Measurements from ENCODE around the gene RAB4B.
"Not testable (repeated sequence)": the region's sequence is repeated elsewhere in the genome, so short reads cannot be mapped to it uniquely, and the experiment has no call there.

Gene RAB4B

GRCh38 chr19:40781140-40781539, 3.1 kb downstream of the RAB4B start:
- no peak for DNase-seq

GRCh38 chr19:40783711-40784110, 5.7 kb downstream of the RAB4B start:
- DNase-seq: no peak

GRCh38 chr19:40784146-40784545, 6.1 kb downstream of the RAB4B start:
- DNase-seq: not testable (repeated sequence)

GRCh38 chr19:40785526-40785925, 7.5 kb downstream of the RAB4B start:
- no peak for DNase-seq

GRCh38 chr19:40786060-40787037, 8.3 kb downstream of the RAB4B start:
- DNase-seq: no peak

- no peak for DNase-seq
These were observed 13.3 kb downstream of the RAB4B start for GRCh38 chr19:40791349-40791748.

GRCh38 chr19:40791996-40792395, 13.9 kb downstream of the RAB4B start:
- no peak for DNase-seq

- DNase-seq: no peak
These were observed 19.3 kb downstream of the RAB4B start for GRCh38 chr19:40797166-40797962.

GRCh38 chr19:40797963-40798682, 20.1 kb downstream of the RAB4B start:
- peak; percentile 92 for DNase-seq

GRCh38 chr19:40798683-40799557, 20.9 kb downstream of the RAB4B start, which contains the start of gene EGLN2:
TSS of gene EGLN2 (plus strand) at chr19:40799191. CDS start at chr19:40800573, 1,382 bp downstream.
- DNase-seq: peak; percentile 76

- no peak for DNase-seq
These were observed 21.7 kb downstream of the RAB4B start for GRCh38 chr19:40799558-40800338.

- DNase-seq: no peak
These were observed 22.4 kb downstream of the RAB4B start for GRCh38 chr19:40800339-40800996.

GRCh38 chr19:40800997-40801377, 22.9 kb downstream of the RAB4B start:
- no peak for DNase-seq

GRCh38 chr19:40801426-40802299, 23.6 kb downstream of the RAB4B start:
- DNase-seq: no peak

GRCh38 chr19:40802300-40803169, 24.5 kb downstream of the RAB4B start:
- DNase-seq: no peak

- DNase-seq: no peak
These were observed 25.3 kb downstream of the RAB4B start for GRCh38 chr19:40803170-40803856.

GRCh38 chr19:40803857-40804782, 26.1 kb downstream of the RAB4B start:
- DNase-seq: no peak
